Measurements from ENCODE around the gene LIPC.

DNA sequence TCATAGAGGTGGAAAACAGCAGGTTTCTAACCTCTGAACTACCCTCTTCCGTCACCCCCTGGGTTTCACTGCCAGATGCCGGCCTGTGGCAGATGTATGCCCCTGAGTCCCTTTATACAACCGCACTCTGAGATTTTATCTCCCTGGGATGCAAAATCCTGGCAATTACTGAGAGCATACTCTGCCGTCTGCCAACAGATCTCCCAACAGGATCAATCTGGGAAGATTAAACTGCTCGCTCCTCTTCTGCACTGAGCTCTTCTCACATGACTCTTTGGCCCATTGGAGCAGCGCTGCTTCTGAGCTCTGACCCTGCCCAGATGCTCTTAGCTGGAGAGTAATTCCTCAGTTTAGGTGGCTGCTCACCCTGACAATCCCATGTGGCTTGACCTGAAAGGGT is 133.2 kb downstream of the LIPC start:
- TF ChIP-seq CTCF (IDR thresholded peaks at IDR 0.05; ENCODE audit: insufficient read depth, low read length, poor library complexity, severe bottlenecking) (no peak), EZH2phosphoT487 (conservative IDR thresholded peaks at IDR 0.05; ENCODE audit: low read length) (no peak)
